Spinal cord (tissue), 10 donors: ENCODE measurements around the gene SUPT3H. TPM values are rescaled to one million over a fixed set of nuclear protein-coding genes. Genes with fewer than 3 reads are reported as not detected.

ENCODE experiments used
- DNase-seq, 6 donors: peaks; one replicate each; pipeline versions ENCODE4 v3.0.0 to v3.0.0-alpha.2; 2013 to 2015; ENCODE audit warnings: low spot score in 6 of 6, low read depth in 4 of 6
- H3K27ac ChIP-seq: one replicate; pipeline ENCODE4 v1.5.1; 2013; ENCODE audit warnings: low read depth, low read length, control low read depth
- H3K27me3 ChIP-seq: one replicate; pipeline ENCODE4 v1.6.1; 2013; ENCODE audit warnings: low read length; ENCODE audit not compliant: control insufficient read depth, insufficient read depth
- H3K36me3 ChIP-seq: one replicate; pipeline ENCODE4 v1.6.1; 2013; ENCODE audit warnings: low read length; ENCODE audit not compliant: control insufficient read depth, insufficient read depth
- H3K4me1 ChIP-seq: one replicate; pipeline ENCODE4 v1.6.1; 2013; ENCODE audit warnings: low read length; ENCODE audit not compliant: control insufficient read depth, insufficient read depth
- H3K4me3 ChIP-seq: one replicate; pipeline ENCODE4 v1.5.1; 2013; ENCODE audit warnings: low read depth, low read length, control low read depth
- H3K9me3 ChIP-seq: one replicate; pipeline ENCODE4 v1.6.1; 2013; ENCODE audit warnings: low read length; ENCODE audit not compliant: control insufficient read depth, insufficient read depth
- WGBS: methylation state at CpG from one replicate; pipeline ENCODE4 v1.1.5; 2013; ENCODE audit warnings: missing lambda C conversion rate; ENCODE audit not compliant: insufficient coverage; 5-methylcytosine and 5-hydroxymethylcytosine counted together
- polyA plus RNA-seq, 2 donors: library from polyadenylated mRNA; unstranded; fragments of 120-200 nt; gene quantifications; one replicate each; pipeline ENCODE4 v1.2.1, GENCODE V29; 2013; ENCODE audit not compliant: insufficient read length in 2 of 2
- total RNA-seq, 2 donors: library from RNA; depleted of rRNA in 1 of 2; stranded (reverse); fragments of 120-200 nt in 1 of 2; fragments of >200 nt in 1 of 2; gene quantifications; one replicate each; pipeline versions ENCODE4 v1.2.3 to v1.2.4, GENCODE V29; 2013 to 2014
- donor health status: healthy.

SUPT3H gene
- total and polyA plus RNA-seq, 4 donors: 12.2 to 27.7 (median 18.2) TPM

- H3K4me3 ChIP-seq: no peak overlapping the region
- no peaks in the 10 kb centered on the region for H3K27me3 ChIP-seq
- no CpG with 5 or more reads among the region's 3 CpGs for WGBS
- H3K36me3 ChIP-seq: no peaks in the 10 kb centered on the region
- no peak for DNase-seq
- no peaks in the 10 kb centered on the region for H3K4me1 ChIP-seq
- no peaks in the 10 kb centered on the region for H3K9me3 ChIP-seq
- H3K27ac ChIP-seq: no peak overlapping the region
Measured at GRCh38 chr6:45092135-45092534, 285.6 kb downstream of the SUPT3H start.

GRCh38 chr6:45086360-45087084 lies 291.2 kb downstream of the SUPT3H start:
- Histone ChIP-seq H3K9me3 (no peaks in the 10 kb centered on the region), H3K36me3 (no peaks in the 10 kb centered on the region), H3K4me3 (no peak overlapping the region), H3K27ac (no peak overlapping the region), H3K27me3 (no peaks in the 10 kb centered on the region), H3K4me1 (no peaks in the 10 kb centered on the region)
- DNase-seq: no peak
- no CpG with 5 or more reads among the region's 5 CpGs for WGBS

- Histone ChIP-seq H3K9me3 (no peaks in the 10 kb centered on the region), H3K4me3 (no peak overlapping the region), H3K4me1 (no peaks in the 10 kb centered on the region), H3K27me3 (no peaks in the 10 kb centered on the region), H3K27ac (no peak overlapping the region), H3K36me3 (no peaks in the 10 kb centered on the region)
- 89% methylated on average over 1 of the region's 3 CpGs for WGBS
- DNase-seq: no peak
Measured at GRCh38 chr6:45084257-45084656, 293.5 kb downstream of the SUPT3H start.

GRCh38 chr6:45082091-45082490 lies 295.6 kb downstream of the SUPT3H start:
- H3K36me3 ChIP-seq: no peaks in the 10 kb centered on the region
- no CpG with 5 or more reads among the region's 1 CpG for WGBS
- no peak for DNase-seq
- no peak overlapping the region for H3K27ac ChIP-seq
- H3K9me3 ChIP-seq: peaks cover 4% of the 10 kb centered on the region
- no peaks in the 10 kb centered on the region for H3K27me3 ChIP-seq
- H3K4me3 ChIP-seq: no peak overlapping the region
- H3K4me1 ChIP-seq: no peaks in the 10 kb centered on the region

- H3K9me3 ChIP-seq: peaks cover 4% of the 10 kb centered on the region
- no peaks in the 10 kb centered on the region for H3K27me3 ChIP-seq
- DNase-seq: peak in 1 of 6 donors; percentile 27
- no peak overlapping the region for H3K4me3 ChIP-seq
- H3K4me1 ChIP-seq: no peaks in the 10 kb centered on the region
- WGBS: no CpG with 5 or more reads among the region's 1 CpG
- no peaks in the 10 kb centered on the region for H3K36me3 ChIP-seq
- H3K27ac ChIP-seq: no peak overlapping the region
Measured at GRCh38 chr6:45081634-45082033, 296.1 kb downstream of the SUPT3H start.

GRCh38 chr6:45078432-45078831 lies 299.3 kb downstream of the SUPT3H start:
- Histone ChIP-seq H3K4me1 (no peaks in the 10 kb centered on the region), H3K27me3 (no peaks in the 10 kb centered on the region), H3K36me3 (no peaks in the 10 kb centered on the region), H3K9me3 (peaks cover 4% of the 10 kb centered on the region), H3K4me3 (no peak overlapping the region), H3K27ac (no peak overlapping the region)
- DNase-seq: no peak
- no CpG with 5 or more reads among the region's 3 CpGs for WGBS

- Histone ChIP-seq H3K4me3 (no peak overlapping the region), H3K4me1 (no peaks in the 10 kb centered on the region), H3K9me3 (peaks cover 4% of the 10 kb centered on the region), H3K27me3 (no peaks in the 10 kb centered on the region), H3K27ac (no peak overlapping the region), H3K36me3 (no peaks in the 10 kb centered on the region)
- whole genome bisulfite sequencing: 71% methylated on average over 1 of the region's 2 CpGs
- DNase-seq: no peak
Measured at GRCh38 chr6:45076217-45076930, 301.4 kb downstream of the SUPT3H start.

GRCh38 chr6:45075246-45075645 lies 302.5 kb downstream of the SUPT3H start:
- Histone ChIP-seq H3K27ac (no peak overlapping the region), H3K36me3 (no peaks in the 10 kb centered on the region), H3K4me1 (no peaks in the 10 kb centered on the region), H3K27me3 (no peaks in the 10 kb centered on the region), H3K4me3 (no peak overlapping the region), H3K9me3 (peaks cover 4% of the 10 kb centered on the region)
- no peak for DNase-seq
- no CpG with 5 or more reads among the region's 2 CpGs for WGBS

- H3K4me3 ChIP-seq: no peak overlapping the region
- no peaks in the 10 kb centered on the region for H3K27me3 ChIP-seq
- no peaks in the 10 kb centered on the region for H3K4me1 ChIP-seq
- H3K27ac ChIP-seq: no peak overlapping the region
- peaks cover 4% of the 10 kb centered on the region for H3K9me3 ChIP-seq
- H3K36me3 ChIP-seq: no peaks in the 10 kb centered on the region
- no peak for DNase-seq
- no CpG with 5 or more reads among the region's 1 CpG for WGBS
Measured at GRCh38 chr6:45074439-45074838, 303.3 kb downstream of the SUPT3H start.

GRCh38 chr6:45073771-45074170 lies 304.0 kb downstream of the SUPT3H start:
- no peaks in the 10 kb centered on the region for H3K36me3 ChIP-seq
- no peak overlapping the region for H3K27ac ChIP-seq
- H3K9me3 ChIP-seq: peaks cover 4% of the 10 kb centered on the region
- no peaks in the 10 kb centered on the region for H3K4me1 ChIP-seq
- no peak for DNase-seq
- H3K4me3 ChIP-seq: no peak overlapping the region
- H3K27me3 ChIP-seq: no peaks in the 10 kb centered on the region
